GM19467 (cell line): ENCODE data around the gene WNT5A.

Experiments
- ATAC-seq: cut with Tn5 transposase; IDR thresholded peaks from one replicate; pipeline ENCODE4 v1.9.1; 2021; ENCODE audit warnings: mild to moderate bottlenecking, moderate library complexity; ENCODE audit not compliant: unreplicated experiment

Gene WNT5A

GRCh38 chr3:55482496-55483195 lies 4.5 kb downstream of the WNT5A start:
- no peak for ATAC-seq

DNA sequence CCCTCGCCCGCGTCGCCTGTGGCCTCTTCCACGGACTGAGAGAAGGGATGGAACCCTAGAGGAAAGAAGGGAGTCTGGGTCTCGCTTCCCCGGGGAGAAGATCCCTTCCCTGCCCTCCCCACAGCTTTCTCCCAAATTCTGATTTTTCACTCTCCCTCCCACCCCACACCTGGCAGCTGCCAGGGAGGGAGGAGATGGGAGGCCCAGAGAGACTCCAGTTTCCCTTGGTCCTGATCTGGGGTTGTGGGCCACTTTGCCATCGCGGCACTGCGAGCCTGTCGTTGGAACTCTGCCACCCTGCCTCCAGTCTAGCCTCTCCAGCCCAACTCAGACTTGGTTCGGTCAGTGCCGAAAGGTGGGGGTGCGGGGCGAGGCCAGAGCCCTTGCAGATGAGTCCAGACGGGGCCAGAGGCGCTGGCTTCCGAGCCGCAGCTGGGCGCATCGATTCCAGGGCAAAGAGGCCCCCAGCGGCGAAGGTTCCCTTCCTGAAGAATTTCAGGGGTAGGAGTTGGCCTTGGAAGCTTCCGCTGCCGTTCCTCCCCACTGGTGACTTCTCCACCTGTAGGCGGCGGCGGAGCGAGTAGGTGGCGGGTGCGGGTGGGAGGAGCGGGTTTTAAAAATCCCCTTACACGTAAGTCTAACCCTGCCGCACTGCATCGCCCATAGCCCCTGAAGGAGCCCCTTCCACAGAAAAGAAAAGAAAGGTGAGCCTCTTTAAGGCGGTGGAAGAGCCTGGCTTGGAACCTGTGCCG lies 5.2 kb downstream of the WNT5A start:
- no peak for ATAC-seq

GRCh38 chr3:55480911-55481743 lies 6.0 kb downstream of the WNT5A start:
- ATAC-seq, result no peak

DNA sequence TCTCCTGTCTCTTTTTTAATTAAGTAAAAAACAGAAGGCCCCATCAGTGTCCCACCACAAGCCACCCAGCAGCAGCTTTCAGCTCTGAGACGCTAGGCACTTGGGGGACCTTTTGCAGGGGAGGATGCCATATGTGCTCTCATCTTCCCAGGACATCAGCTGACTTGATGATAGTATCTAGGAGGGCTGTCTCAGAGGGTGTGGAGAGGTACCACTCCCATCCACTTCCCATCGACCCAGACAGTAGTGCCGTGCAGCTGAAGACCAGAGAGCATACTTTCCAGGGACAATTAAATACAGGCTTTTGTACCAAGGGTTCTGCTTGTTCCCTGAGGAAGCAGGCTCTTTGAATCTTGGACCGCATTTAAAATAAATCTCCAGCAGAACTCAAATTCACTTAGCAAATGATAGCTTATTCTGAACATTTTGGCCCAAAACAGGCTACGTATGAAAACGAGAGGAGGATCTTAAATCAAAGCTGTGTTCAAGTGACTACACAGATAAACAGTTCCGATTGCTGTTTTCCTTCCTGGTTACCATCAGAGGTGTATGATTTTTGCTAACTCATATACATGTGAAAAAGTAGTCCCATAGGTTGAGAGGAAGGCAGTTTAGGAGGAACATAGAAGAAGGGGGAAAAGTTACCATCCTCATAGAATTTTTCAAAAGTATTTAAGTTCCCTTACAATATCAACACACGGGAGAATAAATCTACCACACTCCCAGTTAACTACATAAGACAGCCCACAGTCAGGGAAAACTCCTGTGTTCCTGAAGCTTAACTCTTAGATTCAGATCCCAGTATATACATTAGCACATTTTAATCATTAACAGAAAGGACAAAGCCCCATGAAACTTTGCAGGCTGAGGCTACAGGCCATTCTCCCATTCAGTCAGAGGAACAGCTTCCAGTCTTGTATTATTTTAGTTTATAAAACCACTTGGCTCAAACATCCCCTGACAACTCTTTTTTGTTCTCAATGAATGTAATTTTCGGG lies 9.5 kb downstream of the WNT5A start:
- ATAC-seq, result no peak

- ATAC-seq, result no peak
These were observed 10.6 kb downstream of the WNT5A start for GRCh38 chr3:55476515-55476914.

DNA sequence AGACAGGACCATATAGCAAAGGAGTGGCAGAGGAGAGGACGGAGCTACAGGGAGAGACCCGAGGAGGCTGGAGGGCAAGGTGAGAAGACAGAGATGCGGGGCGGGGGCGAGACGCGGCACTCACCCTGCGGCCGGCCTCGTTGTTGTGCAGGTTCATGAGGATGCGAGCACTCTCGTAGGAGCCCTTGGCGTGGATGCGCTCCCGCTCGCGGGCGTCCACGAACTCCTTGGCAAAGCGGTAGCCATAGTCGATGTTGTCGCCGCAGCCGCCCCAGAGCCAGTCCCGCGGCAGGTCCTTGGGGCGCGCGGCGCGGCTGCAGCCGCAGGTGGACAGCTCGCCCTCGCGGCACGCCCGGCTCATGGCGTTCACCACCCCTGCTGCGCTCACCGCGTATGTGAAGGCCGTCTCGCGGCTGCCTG lies 12.9 kb downstream of the WNT5A start:
- ATAC-seq, result no peak

DNA sequence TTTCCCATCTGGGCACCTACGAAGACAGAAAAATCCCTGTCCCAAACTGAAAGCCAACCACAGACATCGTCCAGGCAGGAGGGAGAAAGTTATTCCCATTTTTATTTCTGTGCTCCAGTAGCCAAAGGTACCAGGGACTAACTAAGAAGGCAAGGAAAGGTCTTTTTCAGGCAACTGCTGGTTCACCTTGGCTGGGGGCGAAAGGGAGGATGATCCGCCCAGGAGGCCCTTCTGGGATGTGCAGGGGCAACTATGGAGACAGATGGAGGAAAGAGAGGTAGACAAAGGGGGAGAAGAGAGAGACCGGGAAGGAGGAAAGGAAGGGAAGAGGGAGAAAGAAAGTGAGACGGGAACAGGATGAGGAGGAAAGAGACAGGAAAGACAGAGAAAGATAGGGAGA lies 13.3 kb downstream of the WNT5A start:
- ATAC-seq, result no peak

DNA sequence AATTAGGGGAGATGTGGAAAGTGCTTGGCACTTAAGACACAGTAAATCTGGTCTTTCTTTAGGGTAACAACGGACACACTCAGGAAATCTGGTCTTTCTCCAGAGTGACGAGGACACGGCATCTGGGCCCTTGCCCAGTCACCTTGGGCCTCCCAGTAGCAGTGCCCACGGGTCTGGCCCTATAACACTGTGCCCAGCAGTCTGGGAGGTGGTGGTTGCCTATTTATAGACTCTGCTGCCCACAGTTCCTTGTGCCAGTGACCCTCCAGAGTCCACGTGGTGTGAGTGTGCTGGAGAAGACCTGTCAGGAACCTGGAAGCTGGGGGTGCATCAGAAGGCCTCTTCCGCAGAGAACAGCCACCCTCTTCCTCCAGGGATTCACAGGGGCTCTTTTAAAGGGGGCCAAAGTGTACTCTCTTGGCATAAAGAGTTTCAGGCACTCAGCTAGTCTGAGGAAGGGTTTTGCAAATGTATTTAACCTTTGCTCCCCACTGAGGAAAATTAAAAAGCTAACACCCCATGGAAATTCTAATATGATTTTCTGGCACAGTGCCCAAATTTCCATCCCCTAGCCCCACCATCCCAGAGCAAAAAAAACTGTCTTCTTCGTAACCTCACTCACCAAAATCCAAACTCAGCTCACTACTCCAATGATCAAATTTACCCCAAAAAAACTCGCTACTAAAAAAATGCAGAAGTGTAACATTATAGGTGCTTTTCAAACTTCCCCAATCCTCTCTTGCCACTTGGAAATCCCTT lies 15.4 kb downstream of the WNT5A start:
- ATAC-seq, result no peak

GRCh38 chr3:55471084-55471483 lies 16.0 kb downstream of the WNT5A start:
- ATAC-seq, result no peak

DNA sequence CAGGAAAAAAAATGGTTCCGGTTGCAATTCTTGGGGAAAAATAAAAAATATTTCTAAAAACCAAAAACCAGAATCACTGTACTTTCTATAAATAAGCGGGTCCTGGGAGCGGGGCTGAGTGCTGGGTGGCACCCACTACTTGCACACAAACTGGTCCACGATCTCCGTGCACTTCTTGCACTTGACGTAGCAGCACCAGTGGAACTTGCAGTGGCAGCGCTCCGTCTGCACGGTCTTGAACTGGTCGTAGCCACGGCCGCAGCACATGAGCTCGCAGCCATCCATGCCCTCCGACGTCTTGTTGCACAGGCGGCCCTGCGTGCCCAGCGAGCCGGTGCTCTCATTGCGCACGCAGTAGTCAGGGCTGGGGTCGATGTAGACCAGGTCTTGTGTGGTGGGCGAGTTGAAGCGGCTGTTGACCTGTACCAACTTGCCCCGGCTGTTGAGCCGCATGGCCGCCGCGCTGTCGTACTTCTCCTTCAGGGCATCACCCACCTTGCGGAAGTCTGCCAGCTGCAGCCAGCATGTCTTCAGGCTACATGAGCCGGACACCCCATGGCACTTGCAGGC lies 17.1 kb downstream of the WNT5A start:
- ATAC-seq, result no peak

DNA sequence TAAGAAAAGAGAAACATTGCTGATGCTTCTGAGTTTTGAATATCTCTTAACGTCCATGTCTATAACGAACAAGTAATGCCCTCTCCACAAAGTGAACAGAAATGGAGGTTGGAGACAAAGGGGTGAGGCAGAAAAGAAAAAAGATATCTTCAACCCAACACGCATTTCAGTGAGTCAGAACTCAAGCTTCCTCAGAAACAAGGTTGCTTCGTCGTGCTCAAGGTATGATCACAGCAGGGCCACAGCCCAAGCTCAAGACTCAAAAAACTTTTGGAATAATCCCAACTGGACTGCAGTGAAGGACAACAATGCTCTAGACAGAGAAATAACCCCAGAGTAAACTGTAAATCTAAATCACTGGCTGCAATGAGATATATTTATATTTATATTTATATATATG lies 18.9 kb downstream of the WNT5A start:
- no peak for ATAC-seq

DNA sequence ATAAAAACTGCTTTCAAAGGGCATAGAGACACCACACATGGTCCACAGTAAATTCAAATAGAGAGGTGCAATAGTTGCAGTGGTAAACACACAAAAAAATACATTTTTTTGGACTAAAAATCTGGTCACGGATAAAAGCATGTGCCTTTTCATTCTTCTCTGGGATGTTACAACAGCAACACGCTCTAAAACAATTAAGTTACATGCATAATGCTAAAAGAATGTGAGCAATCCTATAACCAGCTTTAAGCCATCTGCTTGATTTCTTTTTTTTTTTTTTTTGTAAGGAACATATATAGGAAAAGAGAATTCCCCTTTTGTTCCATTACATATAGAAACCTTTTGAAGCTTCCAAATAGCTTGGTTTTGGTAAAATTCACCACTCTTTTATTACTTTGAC lies 20.0 kb downstream of the WNT5A start:
- ATAC-seq, result no peak

DNA sequence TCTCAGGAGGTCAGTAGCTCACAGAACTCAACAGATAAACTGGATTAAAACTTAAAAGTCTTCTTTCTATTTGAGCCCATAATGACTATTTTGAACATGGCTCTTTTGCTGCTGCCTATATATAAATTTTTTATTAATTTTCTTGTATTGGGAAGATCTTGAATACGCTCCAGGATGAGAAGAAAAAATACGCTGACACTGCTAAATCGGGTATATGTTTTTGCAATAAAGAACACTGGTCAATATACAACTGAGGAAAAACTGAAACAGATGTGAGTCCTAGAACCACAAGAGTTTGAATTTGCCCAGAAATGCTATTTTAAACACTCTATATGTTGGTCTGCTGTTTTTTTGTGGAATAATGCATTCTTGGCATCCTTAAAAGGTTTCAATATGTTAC lies 20.6 kb downstream of the WNT5A start:
- no peak for ATAC-seq

GRCh38 chr3:55461896-55462295 lies 25.2 kb downstream of the WNT5A start:
- ATAC-seq, result no peak

- no peak for ATAC-seq
These were observed 27.3 kb downstream of the WNT5A start for GRCh38 chr3:55459838-55460237.

DNA sequence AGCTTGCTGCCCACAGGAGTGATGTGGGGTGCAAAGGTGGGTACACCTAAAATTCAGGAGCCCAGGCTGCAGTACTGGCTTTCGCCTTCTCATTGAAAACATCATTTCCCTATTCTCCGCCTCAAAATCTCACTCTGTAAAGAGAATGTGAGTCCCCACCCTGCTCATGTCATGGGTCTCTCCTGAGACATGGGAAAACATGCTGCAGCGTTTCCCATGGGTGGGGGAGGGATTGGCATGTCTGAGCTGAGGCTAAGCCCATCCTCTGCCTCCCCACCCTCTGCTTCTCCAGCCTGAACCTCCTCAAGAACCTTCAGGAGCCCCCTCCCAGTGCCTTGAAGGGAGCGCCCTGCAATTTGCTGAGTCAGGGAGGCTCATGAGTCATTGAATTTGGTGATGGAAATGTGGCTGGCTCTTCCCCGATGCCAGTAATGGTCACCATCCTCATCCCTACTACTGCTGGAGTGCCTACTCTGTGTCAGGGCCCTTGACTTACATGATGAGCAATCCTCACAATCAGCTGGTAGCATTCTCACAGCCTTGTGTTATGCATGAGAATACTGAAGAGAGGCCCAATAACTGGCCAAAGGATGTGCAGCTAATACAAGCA lies 28.8 kb downstream of the WNT5A start:
- ATAC-seq, result no peak

DNA sequence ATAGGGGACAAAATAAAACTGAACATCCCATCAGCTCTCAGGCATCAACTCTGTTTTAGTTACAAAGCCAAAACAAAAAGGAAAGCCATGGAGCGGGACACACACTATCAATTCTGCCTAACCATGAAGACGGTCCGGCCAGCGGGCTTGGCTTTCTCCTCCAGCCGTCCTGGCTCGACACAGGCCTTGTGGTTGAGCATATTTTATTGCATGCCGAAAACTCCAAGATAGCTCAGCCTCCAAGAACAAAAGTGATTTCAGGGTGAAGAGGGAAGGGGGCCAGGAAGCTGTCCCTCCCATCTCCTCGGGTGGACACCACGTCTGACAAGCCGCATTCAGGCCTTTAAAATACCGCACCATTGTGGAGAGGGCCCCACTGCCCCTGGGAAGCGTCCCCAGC lies 31.2 kb downstream of the WNT5A start:
- ATAC-seq, result no peak

- ATAC-seq, result no peak
These were observed 32.5 kb downstream of the WNT5A start for GRCh38 chr3:55454611-55455010.

GRCh38 chr3:55453886-55454496 lies 33.1 kb downstream of the WNT5A start:
- no peak for ATAC-seq
